H1 (cell line): ENCODE results near the gene MBNL3. TPM values are rescaled to one million over a fixed set of nuclear protein-coding genes. Genes with fewer than 3 reads are reported as not detected.

Experiments
- ATF2 ChIP-seq: IDR thresholded peaks from 2 replicates; pipeline ENCODE4 v1.6.1; 2012; ENCODE audit warnings: low read length, inconsistent platforms
- ATF3 ChIP-seq: IDR thresholded peaks from 2 replicates; pipeline ENCODE4 v1.6.1; 2011; ENCODE audit warnings: low read depth, mild to moderate bottlenecking, low read length; ENCODE audit not compliant: insufficient read depth
- BCL11A ChIP-seq, 2 experiments: IDR thresholded peaks; one replicate each; pipeline ENCODE4 v1.6.1; 2011; ENCODE audit warnings: low read depth in 2 of 2, low read length in 2 of 2, mild to moderate bottlenecking in 2 of 2
- CHD1 ChIP-seq: IDR thresholded peaks from 2 replicates; pipeline ENCODE4 v1.6.1; 2012; ENCODE audit warnings: low read depth, low read length, improper control_type of control experiment
- CHD7 ChIP-seq: fragments of 300-600 bp; sonication (generic); IDR thresholded peaks from 2 replicates; pipeline ENCODE4 v1.7.1; 2012; ENCODE audit warnings: low read length, moderate library complexity, mild to moderate bottlenecking, inconsistent platforms; ENCODE audit not compliant: insufficient replicate concordance
- HDAC2 ChIP-seq, 2 experiments: fragments of 300-600 bp in 1 of 2; sonication (generic) in 1 of 2; IDR thresholded peaks; 2 replicates each; pipeline ENCODE4 v1.6.1; 2011 to 2012; ENCODE audit warnings: low read depth in 2 of 2, low read length in 2 of 2, mild to moderate bottlenecking in 2 of 2, moderate library complexity in 2 of 2, borderline replicate concordance in 1 of 2, inconsistent platforms in 1 of 2
- NRF1 ChIP-seq: IDR thresholded peaks from 2 replicates; pipeline ENCODE4 v1.6.1; 2011; ENCODE audit warnings: mild to moderate bottlenecking, low read depth, low read length, improper control_type of control experiment
- POLR2A ChIP-seq, 2 experiments: IDR thresholded peaks; 1 replicate in 1 of 2; 2 replicates in 1 of 2; pipeline ENCODE4 v1.6.1; 2011; ENCODE audit warnings: low read depth in 2 of 2, low read length in 2 of 2, mild to moderate bottlenecking in 2 of 2; ENCODE audit errors: control extremely low read depth in 1 of 2
- ZNF274 ChIP-seq: IDR thresholded peaks from 2 replicates; pipeline ENCODE4 v1.7.0; 2012; ENCODE audit warnings: low read length, borderline replicate concordance; ENCODE audit errors: extremely low read depth
- polyA plus RNA-seq, 7 experiments: library from polyadenylated mRNA; depleted of rRNA in 3 of 7; stranded (reverse) in 5 of 7; unstranded in 2 of 7; fragments of >200 nt in 5 of 7; fragments of 200-250 nt in 2 of 7; gene quantifications; 1 replicate in 5 of 7; 2 replicates in 1 of 7; 4 replicates in 1 of 7; pipeline versions ENCODE4 v1.2.1 to v1.2.3, GENCODE V29; 2011 to 2013; ENCODE audit warnings: missing spikeins in 2 of 7, mixed read lengths in 2 of 7
- total RNA-seq: library from RNA; stranded (reverse); fragmentation: NEBNext Ultra II Directional; extraction: Animal tissue kit (Norgen Biotek cat#: 25700); gene quantifications from 2 replicates; pipeline ENCODE4 v1.2.1, GENCODE V29; 2021

MBNL3 gene
- total and polyA plus RNA-seq, 2 of the 8 experiments (the other 6 are each of a cell fraction or from before 2014, with no cell fraction given), result 3.5 to 4.3 TPM

- TF ChIP-seq CHD7 (no peak), ATF3 (no peak), NRF1 (no peak), CHD1 (no peak), POLR2A (IDR thresholded peaks at IDR 0.05; ENCODE audit: control extremely low read depth in 1 of 2, low read depth in 2 of 2, low read length in 2 of 2) (no peak), ZNF274 (no peak), ATF2 (no peak), BCL11A (IDR thresholded peaks at IDR 0.05; ENCODE audit: low read depth in 2 of 2, low read length in 2 of 2) (no peak), HDAC2 (IDR thresholded peaks at IDR 0.05; ENCODE audit: borderline replicate concordance in 1 of 2, low read depth in 2 of 2, low read length in 2 of 2) (no peak)
Measured at GRCh38 chrX:132461886-132462285, 27.0 kb downstream of the MBNL3 start (continued).
